Thyroid gland (tissue), 4 donors: ENCODE data around the gene ALKAL2. TPM values are rescaled to one million over a fixed set of nuclear protein-coding genes. Genes with fewer than 3 reads are reported as not detected.

Experiments used
- DNase-seq, 2 donors: peaks; one replicate each; pipeline ENCODE4 v3.0.0-alpha.2; 2019
- H3K27ac ChIP-seq, 3 donors: fragments of 200-600 bp; sonication (generic); 1 replicate in 2 of 3; 2 replicates in 1 of 3; pipeline ENCODE4 v1.5.1; 2016 to 2019; ENCODE audit warnings: mild to moderate bottlenecking in 1 of 3, moderate library complexity in 1 of 3
- H3K27me3 ChIP-seq: fragments of 200-600 bp; sonication (generic); one replicate; pipeline ENCODE4 v1.5.1; 2019
- H3K36me3 ChIP-seq, 2 donors: fragments of 200-600 bp; sonication (generic); one replicate each; pipeline ENCODE4 v1.5.1; 2016 to 2019
- H3K4me1 ChIP-seq, 2 donors: fragments of 200-600 bp; sonication (generic); one replicate each; pipeline ENCODE4 v1.5.1; 2017 to 2019
- H3K4me3 ChIP-seq, 3 donors: fragments of 200-600 bp; sonication (generic); replicated peaks in 1 of 3; 1 replicate in 2 of 3; 2 replicates in 1 of 3; pipeline ENCODE4 v1.5.1; 2016; ENCODE audit warnings: mild to moderate bottlenecking in 1 of 3
- H3K9me3 ChIP-seq: fragments of 200-600 bp; sonication (generic); one replicate; pipeline ENCODE4 v1.5.1; 2017
- CTCF ChIP-seq, 6 experiments: fragments of 200-600 bp in 3 of 6; fragments of 450-650 bp in 3 of 6; sonication (generic) in 3 of 6; IDR thresholded peaks; one replicate each; pipeline ENCODE4 v1.5.1; 2016 to 2019; ENCODE audit warnings: antibody characterized with exemption in 6 of 6, mild to moderate bottlenecking in 2 of 6, inconsistent platforms in 1 of 6, moderate library complexity in 1 of 6
- POLR2A ChIP-seq, 2 donors: fragments of 450-650 bp; IDR thresholded peaks; one replicate each; pipeline ENCODE4 v1.6.1; 2017; ENCODE audit warnings: antibody characterized with exemption in 2 of 2, mild to moderate bottlenecking in 2 of 2, moderate library complexity in 1 of 2
- WGBS, 2 donors: methylation state at CpG; one replicate each; pipeline ENCODE4 v1.1.5; 2017; 5-methylcytosine and 5-hydroxymethylcytosine counted together
- intact Hi-C: fragments of 100-400 bp; cut with DNase I; formaldehyde crosslinking; loops from one replicate; pipeline ENCODE4 v1.15.1; 2023
- total RNA-seq, 4 donors: library from RNA; depleted of rRNA; stranded (reverse); fragments of >200 nt; gene quantifications; one replicate each; pipeline ENCODE4 v1.2.3, GENCODE V29; 2016

ALKAL2 gene
- total RNA-seq, 4 donors from 2014 or later, result 1.3 to 9.8 (median 7.3) TPM

GRCh38 chr2:286774-287392 lies 1.0 kb downstream of the ALKAL2 start:
- no peak overlapping the region for H3K27ac ChIP-seq
- 31 to 33% methylated on average over 20 of the region's 20 CpGs for WGBS, 2 donors
- peaks cover 10 to 27% of the 10 kb centered on the region in 2 donors for H3K4me1 ChIP-seq
- DNase-seq, result no peak
- no peak overlapping the region for H3K4me3 ChIP-seq
- H3K27me3 ChIP-seq, result peaks cover 3% of the 10 kb centered on the region
- H3K36me3 ChIP-seq, result peaks cover 0 to 3% of the 10 kb centered on the region in 2 donors
- no peaks in the 10 kb centered on the region for H3K9me3 ChIP-seq
- TF ChIP-seq POLR2A (IDR thresholded peaks at IDR 0.05) (no peak), CTCF (IDR thresholded peaks at IDR 0.05) (no peak)
- intact Hi-C loops, result loop anchor here (5.0 kb wide), 1 partner anchor 40 kb away; no protein-coding TSS in a partner anchor

- Histone ChIP-seq H3K36me3 (peaks cover 0 to 10% of the 10 kb centered on the region in 2 donors), H3K27me3 (peaks cover 3% of the 10 kb centered on the region), H3K9me3 (no peaks in the 10 kb centered on the region), H3K27ac (no peak overlapping the region), H3K4me3 (no peak overlapping the region), H3K4me1 (peaks cover 10 to 27% of the 10 kb centered on the region in 2 donors)
- DNase-seq, result no peak
- TF ChIP-seq CTCF (IDR thresholded peaks at IDR 0.05) (no peak), POLR2A (IDR thresholded peaks at IDR 0.05) (no peak)
- WGBS, 2 donors, result 92% methylated on average over 6 of the region's 6 CpGs
- intact Hi-C loops, result loop anchor here (5.0 kb wide), 1 partner anchor 39 kb away; no protein-coding TSS in a partner anchor
These were observed 1.9 kb downstream of the ALKAL2 start for GRCh38 chr2:286035-286434.

DNA sequence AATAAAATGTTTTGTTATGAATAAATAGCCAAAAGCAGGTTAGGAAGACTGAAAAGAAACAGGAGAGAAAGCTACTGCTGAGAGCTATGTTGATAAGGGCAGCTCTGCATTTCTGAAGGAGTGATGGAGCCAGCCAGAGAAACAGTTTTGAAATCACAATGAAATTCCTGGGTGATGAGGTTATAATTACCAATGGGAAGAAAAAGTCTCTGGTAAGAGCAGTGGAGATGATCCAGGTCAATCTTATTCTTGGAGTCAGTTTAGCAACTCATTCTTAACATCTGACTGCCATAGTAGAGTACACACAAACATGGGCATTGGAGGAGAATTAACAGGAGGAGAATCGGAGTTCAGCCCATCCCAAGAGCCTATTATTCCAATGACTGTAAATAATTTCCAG lies 2.4 kb downstream of the ALKAL2 start:
- H3K27ac ChIP-seq, result no peak overlapping the region
- intact Hi-C loops, result loop anchor here (5.0 kb wide), 1 partner anchor 38 kb away; no protein-coding TSS in a partner anchor

GRCh38 chr2:284896-285492 lies 2.9 kb downstream of the ALKAL2 start:
- H3K9me3 ChIP-seq, result no peaks in the 10 kb centered on the region
- H3K4me1 ChIP-seq, result peaks cover 9 to 27% of the 10 kb centered on the region in 2 donors
- H3K27me3 ChIP-seq, result peaks cover 3% of the 10 kb centered on the region
- no peak for DNase-seq
- no peak overlapping the region for H3K27ac ChIP-seq
- H3K36me3 ChIP-seq, result peaks cover 0 to 14% of the 10 kb centered on the region in 2 donors
- no peak overlapping the region for H3K4me3 ChIP-seq
- TF ChIP-seq POLR2A (IDR thresholded peaks at IDR 0.05), result no peak
- TF ChIP-seq CTCF (IDR thresholded peaks at IDR 0.05), result no peak
- 61 to 67% methylated on average over 13 of the region's 13 CpGs for WGBS, 2 donors
- intact Hi-C loops, result loop anchor here (5.0 kb wide), 1 partner anchor 38 kb away; no protein-coding TSS in a partner anchor

More for the DNA sequence above, 2.4 kb downstream of the ALKAL2 start:
- peaks cover 3% of the 10 kb centered on the region for H3K27me3 ChIP-seq
- 55 to 78% methylated on average over 1 of the region's 1 CpG for WGBS, 2 donors
- no peak for DNase-seq
- peaks cover 10 to 27% of the 10 kb centered on the region in 2 donors for H3K4me1 ChIP-seq
- no peak for TF ChIP-seq CTCF (IDR thresholded peaks at IDR 0.05)
- no peak for TF ChIP-seq POLR2A (IDR thresholded peaks at IDR 0.05)
- H3K4me3 ChIP-seq, result no peak overlapping the region
- no peaks in the 10 kb centered on the region for H3K9me3 ChIP-seq
- H3K36me3 ChIP-seq, result peaks cover 0 to 13% of the 10 kb centered on the region in 2 donors
